ENCODE data around the gene CTH. TPM values are rescaled to one million over a fixed set of nuclear protein-coding genes. Genes with fewer than 3 reads are reported as not detected.
"Not testable (repeated sequence)": the region's sequence is repeated elsewhere in the genome, so short reads cannot be mapped to it uniquely, and the experiment has no call there.

Gene CTH
- total and polyA plus RNA-seq, 2 donors (not counting 1 experiment from before 2014, with no cell fraction given), result 2.6 to 9.7 TPM

GRCh38 chr1:70411360-70411844 lies 334 bp downstream of the CTH start:
- H4K20me1 ChIP-seq (ENCODE audit: control insufficient read depth, extremely low read depth, insufficient read depth, low read length), result no peaks in the 10 kb centered on the region
- peak overlapping the region; percentile 82 for H3K4me2 ChIP-seq (ENCODE audit: extremely low read depth, insufficient read depth, low read length)
- H2AFZ ChIP-seq (ENCODE audit: low read length), result peak overlapping the region; percentile 97
- no peaks in the 10 kb centered on the region for H3K36me3 ChIP-seq (ENCODE audit: control insufficient read depth, insufficient read depth, low read length)
- no peaks in the 10 kb centered on the region for H3K79me2 ChIP-seq (ENCODE audit: control insufficient read depth, insufficient read depth, low read length)
- peak in 1 of 2 donors; percentile 65 for DNase-seq (ENCODE audit: low read depth in 2 of 2)
- peaks cover 3% of the 10 kb centered on the region for H3K4me1 ChIP-seq (ENCODE audit: control insufficient read depth, extremely low read depth, insufficient read depth, low read length)
- H3K4me3 ChIP-seq (replicated peaks in 1 of 4; ENCODE audit: control extremely low read depth in 1 of 4, insufficient read depth in 1 of 4, low read depth in 3 of 4, low read length in 4 of 4), result peak overlapping the region; percentile 61 to 98 (median 84)
- peak overlapping the region; percentile 99 for H3K27ac ChIP-seq (ENCODE audit: insufficient read depth, low read length)
- no peaks in the 10 kb centered on the region for H3K27me3 ChIP-seq (ENCODE audit: control insufficient read depth, insufficient read depth, low read length)
- H3K9ac ChIP-seq (ENCODE audit: insufficient read depth, low read length), result peak overlapping the region; percentile 91
- no peaks in the 10 kb centered on the region for H3K9me3 ChIP-seq (ENCODE audit: control insufficient read depth, insufficient read depth, low read depth, low read length)
- TF ChIP-seq CTCF (conservative IDR thresholded peaks at IDR 0.05 in 1 of 2, IDR thresholded peaks at IDR 0.05 in 1 of 2; ENCODE audit: low read depth in 1 of 2, low read length in 2 of 2) (no peak), EZH2 (IDR thresholded peaks at IDR 0.05; ENCODE audit: low read length, missing control alignments) (no peak)

GRCh38 chr1:70415882-70416281 lies 4.8 kb downstream of the CTH start:
- TF ChIP-seq EZH2 (IDR thresholded peaks at IDR 0.05; ENCODE audit: low read length, missing control alignments) (no peak), CTCF (conservative IDR thresholded peaks at IDR 0.05 in 1 of 2, IDR thresholded peaks at IDR 0.05 in 1 of 2; ENCODE audit: low read depth in 1 of 2, low read length in 2 of 2) (no peak)
- Histone ChIP-seq H3K4me2 (ENCODE audit: extremely low read depth, insufficient read depth, low read length) (no peak overlapping the region), H3K27me3 (ENCODE audit: control insufficient read depth, insufficient read depth, low read length) (no peaks in the 10 kb centered on the region), H4K20me1 (ENCODE audit: control insufficient read depth, extremely low read depth, insufficient read depth, low read length) (no peaks in the 10 kb centered on the region), H3K27ac (ENCODE audit: insufficient read depth, low read length) (no peak overlapping the region), H3K36me3 (ENCODE audit: control insufficient read depth, insufficient read depth, low read length) (no peaks in the 10 kb centered on the region), H3K79me2 (ENCODE audit: control insufficient read depth, insufficient read depth, low read length) (no peaks in the 10 kb centered on the region), H3K9me3 (ENCODE audit: control insufficient read depth, insufficient read depth, low read depth, low read length) (no peaks in the 10 kb centered on the region), H3K4me1 (ENCODE audit: control insufficient read depth, extremely low read depth, insufficient read depth, low read length) (peaks cover 3% of the 10 kb centered on the region), H3K9ac (ENCODE audit: insufficient read depth, low read length) (no peak overlapping the region), H3K4me3 (replicated peaks in 1 of 4; ENCODE audit: control extremely low read depth in 1 of 4, insufficient read depth in 1 of 4, low read depth in 3 of 4, low read length in 4 of 4) (no peak overlapping the region), H2AFZ (ENCODE audit: low read length) (no peak overlapping the region)
- DNase-seq (ENCODE audit: low read depth in 2 of 2), result no peak

GRCh38 chr1:70418973-70419734 lies 8.1 kb downstream of the CTH start:
- H3K36me3 ChIP-seq (ENCODE audit: control insufficient read depth, insufficient read depth, low read length); H3K79me2 ChIP-seq (ENCODE audit: control insufficient read depth, insufficient read depth, low read length); H3K27ac ChIP-seq (ENCODE audit: insufficient read depth, low read length); DNase-seq (ENCODE audit: low read depth in 2 of 2); H3K9ac ChIP-seq (ENCODE audit: insufficient read depth, low read length); H4K20me1 ChIP-seq (ENCODE audit: control insufficient read depth, extremely low read depth, insufficient read depth, low read length); H3K4me1 ChIP-seq (ENCODE audit: control insufficient read depth, extremely low read depth, insufficient read depth, low read length); H2AFZ ChIP-seq (ENCODE audit: low read length); H3K27me3 ChIP-seq (ENCODE audit: control insufficient read depth, insufficient read depth, low read length); H3K9me3 ChIP-seq (ENCODE audit: control insufficient read depth, insufficient read depth, low read depth, low read length); H3K4me3 ChIP-seq (replicated peaks in 1 of 4; ENCODE audit: control extremely low read depth in 1 of 4, insufficient read depth in 1 of 4, low read depth in 3 of 4, low read length in 4 of 4); H3K4me2 ChIP-seq (ENCODE audit: extremely low read depth, insufficient read depth, low read length): not testable (repeated sequence)

All from fibroblast of lung (primary cell).